Measurements from ENCODE around the gene CCNG2.

DNA sequence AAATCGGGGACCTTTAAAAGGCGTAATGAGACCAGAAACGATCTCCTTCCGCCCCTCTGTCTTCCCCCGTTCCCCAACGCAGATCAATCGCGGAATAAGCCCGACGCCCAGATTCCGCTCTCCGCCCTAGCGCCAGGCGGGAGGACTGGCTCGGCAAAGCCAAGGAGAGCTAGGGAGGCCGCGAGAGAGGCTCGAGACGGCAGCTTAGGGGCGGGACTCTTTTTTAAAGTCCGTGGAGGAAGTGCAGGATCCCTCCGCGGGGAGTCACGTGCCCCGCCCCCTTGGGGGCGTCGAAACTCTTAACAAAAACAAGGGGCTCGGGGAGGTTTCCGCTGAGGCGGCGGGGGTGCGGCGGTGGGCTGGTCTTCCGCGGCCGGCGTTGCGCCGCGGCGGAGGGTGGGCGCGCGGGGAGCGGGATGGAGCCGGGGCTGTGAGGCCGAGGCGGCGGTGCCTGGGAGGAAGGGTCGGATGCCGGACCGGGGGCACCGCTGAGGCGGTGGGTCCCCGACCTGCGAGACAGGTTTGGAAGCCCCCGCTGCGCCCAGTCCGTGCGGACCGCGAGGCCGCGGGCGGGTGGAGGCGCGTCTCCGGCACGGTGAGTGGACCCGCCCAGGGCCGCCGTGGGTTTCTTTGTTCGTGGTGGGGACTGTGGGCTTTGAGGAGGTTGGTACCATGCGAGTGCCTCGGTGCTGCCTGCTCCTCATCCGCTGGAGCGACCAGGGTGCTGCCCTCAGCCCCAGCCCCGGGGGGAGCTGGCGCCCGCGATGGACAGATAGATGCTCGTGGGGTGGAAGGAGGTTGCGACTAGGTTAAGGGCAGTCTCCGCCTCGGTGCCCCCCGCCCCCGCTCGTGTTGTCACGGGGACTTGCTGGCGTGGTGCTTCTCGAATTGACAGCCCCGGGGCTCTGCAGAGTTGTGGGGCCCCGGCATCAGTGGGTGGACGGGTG is at the start of gene CCNG2:
- TF ChIP-seq JUND (IDR thresholded peaks at IDR 0.05) (peak in 1 of 2 donors; percentile 20), RAD21 (IDR thresholded peaks at IDR 0.05) (no peak), YY1 (IDR thresholded peaks at IDR 0.05) (no peak)
- TF ChIP-seq, protein P1, sequence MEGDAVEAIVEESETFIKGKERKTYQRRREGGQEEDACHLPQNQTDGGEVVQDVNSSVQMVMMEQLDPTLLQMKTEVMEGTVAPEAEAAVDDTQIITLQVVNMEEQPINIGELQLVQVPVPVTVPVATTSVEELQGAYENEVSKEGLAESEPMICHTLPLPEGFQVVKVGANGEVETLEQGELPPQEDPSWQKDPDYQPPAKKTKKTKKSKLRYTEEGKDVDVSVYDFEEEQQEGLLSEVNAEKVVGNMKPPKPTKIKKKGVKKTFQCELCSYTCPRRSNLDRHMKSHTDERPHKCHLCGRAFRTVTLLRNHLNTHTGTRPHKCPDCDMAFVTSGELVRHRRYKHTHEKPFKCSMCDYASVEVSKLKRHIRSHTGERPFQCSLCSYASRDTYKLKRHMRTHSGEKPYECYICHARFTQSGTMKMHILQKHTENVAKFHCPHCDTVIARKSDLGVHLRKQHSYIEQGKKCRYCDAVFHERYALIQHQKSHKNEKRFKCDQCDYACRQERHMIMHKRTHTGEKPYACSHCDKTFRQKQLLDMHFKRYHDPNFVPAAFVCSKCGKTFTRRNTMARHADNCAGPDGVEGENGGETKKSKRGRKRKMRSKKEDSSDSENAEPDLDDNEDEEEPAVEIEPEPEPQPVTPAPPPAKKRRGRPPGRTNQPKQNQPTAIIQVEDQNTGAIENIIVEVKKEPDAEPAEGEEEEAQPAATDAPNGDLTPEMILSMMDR (IDR thresholded peaks at IDR 0.05; ENCODE audit: low read depth, low read length, missing input control) = peak; percentile 15
- TF ChIP-seq, protein P2, sequence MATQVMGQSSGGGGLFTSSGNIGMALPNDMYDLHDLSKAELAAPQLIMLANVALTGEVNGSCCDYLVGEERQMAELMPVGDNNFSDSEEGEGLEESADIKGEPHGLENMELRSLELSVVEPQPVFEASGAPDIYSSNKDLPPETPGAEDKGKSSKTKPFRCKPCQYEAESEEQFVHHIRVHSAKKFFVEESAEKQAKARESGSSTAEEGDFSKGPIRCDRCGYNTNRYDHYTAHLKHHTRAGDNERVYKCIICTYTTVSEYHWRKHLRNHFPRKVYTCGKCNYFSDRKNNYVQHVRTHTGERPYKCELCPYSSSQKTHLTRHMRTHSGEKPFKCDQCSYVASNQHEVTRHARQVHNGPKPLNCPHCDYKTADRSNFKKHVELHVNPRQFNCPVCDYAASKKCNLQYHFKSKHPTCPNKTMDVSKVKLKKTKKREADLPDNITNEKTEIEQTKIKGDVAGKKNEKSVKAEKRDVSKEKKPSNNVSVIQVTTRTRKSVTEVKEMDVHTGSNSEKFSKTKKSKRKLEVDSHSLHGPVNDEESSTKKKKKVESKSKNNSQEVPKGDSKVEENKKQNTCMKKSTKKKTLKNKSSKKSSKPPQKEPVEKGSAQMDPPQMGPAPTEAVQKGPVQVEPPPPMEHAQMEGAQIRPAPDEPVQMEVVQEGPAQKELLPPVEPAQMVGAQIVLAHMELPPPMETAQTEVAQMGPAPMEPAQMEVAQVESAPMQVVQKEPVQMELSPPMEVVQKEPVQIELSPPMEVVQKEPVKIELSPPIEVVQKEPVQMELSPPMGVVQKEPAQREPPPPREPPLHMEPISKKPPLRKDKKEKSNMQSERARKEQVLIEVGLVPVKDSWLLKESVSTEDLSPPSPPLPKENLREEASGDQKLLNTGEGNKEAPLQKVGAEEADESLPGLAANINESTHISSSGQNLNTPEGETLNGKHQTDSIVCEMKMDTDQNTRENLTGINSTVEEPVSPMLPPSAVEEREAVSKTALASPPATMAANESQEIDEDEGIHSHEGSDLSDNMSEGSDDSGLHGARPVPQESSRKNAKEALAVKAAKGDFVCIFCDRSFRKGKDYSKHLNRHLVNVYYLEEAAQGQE (IDR thresholded peaks at IDR 0.05) = peak; percentile 42
- TF ChIP-seq, protein P3, sequence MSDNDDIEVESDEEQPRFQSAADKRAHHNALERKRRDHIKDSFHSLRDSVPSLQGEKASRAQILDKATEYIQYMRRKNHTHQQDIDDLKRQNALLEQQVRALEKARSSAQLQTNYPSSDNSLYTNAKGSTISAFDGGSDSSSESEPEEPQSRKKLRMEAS (IDR thresholded peaks at IDR 0.05) = peak; percentile 41
- TF ChIP-seq, protein P4, sequence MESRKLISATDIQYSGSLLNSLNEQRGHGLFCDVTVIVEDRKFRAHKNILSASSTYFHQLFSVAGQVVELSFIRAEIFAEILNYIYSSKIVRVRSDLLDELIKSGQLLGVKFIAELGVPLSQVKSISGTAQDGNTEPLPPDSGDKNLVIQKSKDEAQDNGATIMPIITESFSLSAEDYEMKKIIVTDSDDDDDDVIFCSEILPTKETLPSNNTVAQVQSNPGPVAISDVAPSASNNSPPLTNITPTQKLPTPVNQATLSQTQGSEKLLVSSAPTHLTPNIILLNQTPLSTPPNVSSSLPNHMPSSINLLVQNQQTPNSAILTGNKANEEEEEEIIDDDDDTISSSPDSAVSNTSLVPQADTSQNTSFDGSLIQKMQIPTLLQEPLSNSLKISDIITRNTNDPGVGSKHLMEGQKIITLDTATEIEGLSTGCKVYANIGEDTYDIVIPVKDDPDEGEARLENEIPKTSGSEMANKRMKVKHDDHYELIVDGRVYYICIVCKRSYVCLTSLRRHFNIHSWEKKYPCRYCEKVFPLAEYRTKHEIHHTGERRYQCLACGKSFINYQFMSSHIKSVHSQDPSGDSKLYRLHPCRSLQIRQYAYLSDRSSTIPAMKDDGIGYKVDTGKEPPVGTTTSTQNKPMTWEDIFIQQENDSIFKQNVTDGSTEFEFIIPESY (IDR thresholded peaks at IDR 0.05) = no peak
